HG03060 (cell line): ENCODE results near the gene HMBS.
"Not testable (repeated sequence)": the region's sequence is repeated elsewhere in the genome, so short reads cannot be mapped to it uniquely, and the experiment has no call there.

Source experiments
- ATAC-seq: cut with Tn5 transposase; IDR thresholded peaks from one replicate; pipeline ENCODE4 v1.9.1; 2021; ENCODE audit warnings: low read depth, moderate number of reproducible peaks; ENCODE audit not compliant: unreplicated experiment

HMBS gene

DNA sequence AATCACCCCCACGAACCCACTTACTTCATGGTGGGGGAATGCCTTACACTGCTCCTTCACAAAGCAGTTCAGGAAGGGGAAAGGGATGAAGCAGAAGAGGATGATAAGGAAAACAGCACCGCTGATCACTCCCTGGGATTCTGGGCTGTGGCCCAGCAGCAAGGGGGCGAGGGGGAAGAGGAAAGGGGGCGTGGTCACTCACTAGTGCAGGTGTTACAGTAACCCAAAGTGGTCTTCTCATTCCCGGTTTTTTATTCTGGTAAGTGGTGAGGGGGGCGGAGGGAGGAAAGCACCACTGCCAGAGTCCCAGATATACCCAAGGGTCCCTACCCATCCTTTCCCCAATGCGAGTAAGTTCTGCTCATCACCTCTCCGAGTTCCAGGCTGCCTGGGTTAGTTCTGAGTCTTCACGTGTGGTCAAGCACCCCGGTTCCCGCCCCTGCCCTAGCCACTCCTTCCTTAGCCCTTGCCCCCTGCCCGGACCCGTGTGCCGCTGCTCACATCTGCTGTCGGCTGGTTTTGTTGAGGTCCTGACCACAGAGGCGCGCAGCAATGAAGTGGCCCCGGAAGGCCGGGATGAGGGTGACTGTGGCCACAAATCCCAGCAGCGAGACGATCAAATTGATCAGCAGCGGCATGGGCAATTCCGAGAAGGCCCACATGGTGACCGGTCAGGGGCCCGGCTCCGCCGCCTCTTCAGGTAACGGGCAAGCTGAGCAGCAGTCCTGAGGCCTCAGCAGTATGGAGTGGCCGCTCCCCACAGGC lies 16.5 kb downstream of the HMBS start:
- no peak for ATAC-seq

DNA sequence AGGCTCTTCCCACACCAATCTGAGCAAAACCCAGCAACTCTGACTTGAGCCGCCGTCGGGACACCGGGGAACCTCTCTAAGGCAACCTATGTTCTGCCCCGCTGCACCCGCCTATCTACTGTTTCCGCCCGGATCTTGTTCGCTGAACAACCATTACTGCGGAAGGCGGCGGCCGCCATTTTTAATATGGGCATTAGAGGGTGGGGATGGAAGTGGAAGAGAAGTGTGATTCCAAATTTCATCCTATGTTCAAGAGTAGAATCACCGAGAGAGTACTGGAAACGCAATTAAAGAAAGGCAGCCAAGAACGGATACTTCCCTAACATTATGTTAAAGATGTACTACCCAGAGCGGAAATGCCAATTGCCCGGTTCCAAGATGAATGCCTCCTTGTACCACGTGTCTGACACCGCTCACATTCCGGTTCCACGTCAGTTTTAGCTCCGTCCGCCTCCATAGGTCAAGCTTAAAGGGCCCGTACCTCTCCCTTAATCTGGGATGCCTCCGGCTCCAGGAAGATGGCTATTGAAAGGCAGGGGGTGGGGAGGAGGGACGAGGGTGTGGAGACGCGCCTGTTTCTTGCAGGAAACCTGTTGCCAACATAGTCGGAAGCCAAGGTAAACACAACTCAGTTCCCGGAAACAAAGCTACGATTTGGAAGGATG lies 17.2 kb downstream of the HMBS start, which contains the start of gene DPAGT1:
DPAGT1 (minus strand) TSS at position 95 of the 665 bp plus-strand sequence. CDS start 198 bp downstream, outside the sequence.
- ATAC-seq = peak; percentile 60

DNA sequence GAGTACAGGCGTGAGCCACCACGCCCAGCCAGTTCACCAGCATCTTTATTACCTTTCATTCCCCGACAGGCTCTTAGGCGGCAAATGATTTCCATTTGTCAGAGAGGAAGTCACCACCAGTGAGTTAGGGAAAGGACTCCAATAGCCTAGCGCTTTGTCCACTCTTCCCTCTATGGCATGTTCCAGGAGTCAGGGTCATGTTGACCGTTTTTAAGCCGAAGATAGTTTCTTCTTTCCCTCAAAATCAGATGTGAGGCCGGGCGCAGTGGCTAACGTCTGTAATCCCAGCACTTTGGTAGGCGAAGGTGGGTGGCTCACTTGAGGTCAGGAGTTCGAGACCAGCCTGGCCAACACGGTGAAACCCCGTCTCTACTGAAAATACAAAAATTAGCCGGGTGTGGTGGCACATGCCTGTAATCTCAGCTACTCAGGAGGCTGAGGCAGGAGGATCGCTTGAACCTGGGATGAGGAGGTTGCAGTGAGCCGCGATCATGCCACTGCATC lies 18.5 kb downstream of the HMBS start:
- ATAC-seq = not testable (repeated sequence)

DNA sequence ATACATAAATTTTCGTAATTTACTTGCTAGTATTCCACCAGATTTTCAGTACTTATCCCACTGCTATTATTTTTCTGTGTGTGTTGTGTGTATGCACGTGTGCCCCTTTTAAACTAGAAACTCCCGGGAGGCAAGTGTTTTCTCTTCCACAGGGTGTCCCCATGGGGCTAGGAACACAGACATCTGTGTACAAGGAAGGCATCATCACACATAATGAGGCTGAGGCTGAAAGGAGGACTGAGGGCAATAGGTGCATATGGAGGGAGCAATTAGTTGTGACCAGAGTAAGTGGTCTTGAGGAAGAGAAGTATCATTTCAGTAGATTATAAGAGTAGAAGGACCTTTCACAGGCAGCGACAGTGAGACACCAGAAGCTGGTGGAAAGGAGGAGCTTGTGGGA lies 19.1 kb downstream of the HMBS start:
- no peak for ATAC-seq

DNA sequence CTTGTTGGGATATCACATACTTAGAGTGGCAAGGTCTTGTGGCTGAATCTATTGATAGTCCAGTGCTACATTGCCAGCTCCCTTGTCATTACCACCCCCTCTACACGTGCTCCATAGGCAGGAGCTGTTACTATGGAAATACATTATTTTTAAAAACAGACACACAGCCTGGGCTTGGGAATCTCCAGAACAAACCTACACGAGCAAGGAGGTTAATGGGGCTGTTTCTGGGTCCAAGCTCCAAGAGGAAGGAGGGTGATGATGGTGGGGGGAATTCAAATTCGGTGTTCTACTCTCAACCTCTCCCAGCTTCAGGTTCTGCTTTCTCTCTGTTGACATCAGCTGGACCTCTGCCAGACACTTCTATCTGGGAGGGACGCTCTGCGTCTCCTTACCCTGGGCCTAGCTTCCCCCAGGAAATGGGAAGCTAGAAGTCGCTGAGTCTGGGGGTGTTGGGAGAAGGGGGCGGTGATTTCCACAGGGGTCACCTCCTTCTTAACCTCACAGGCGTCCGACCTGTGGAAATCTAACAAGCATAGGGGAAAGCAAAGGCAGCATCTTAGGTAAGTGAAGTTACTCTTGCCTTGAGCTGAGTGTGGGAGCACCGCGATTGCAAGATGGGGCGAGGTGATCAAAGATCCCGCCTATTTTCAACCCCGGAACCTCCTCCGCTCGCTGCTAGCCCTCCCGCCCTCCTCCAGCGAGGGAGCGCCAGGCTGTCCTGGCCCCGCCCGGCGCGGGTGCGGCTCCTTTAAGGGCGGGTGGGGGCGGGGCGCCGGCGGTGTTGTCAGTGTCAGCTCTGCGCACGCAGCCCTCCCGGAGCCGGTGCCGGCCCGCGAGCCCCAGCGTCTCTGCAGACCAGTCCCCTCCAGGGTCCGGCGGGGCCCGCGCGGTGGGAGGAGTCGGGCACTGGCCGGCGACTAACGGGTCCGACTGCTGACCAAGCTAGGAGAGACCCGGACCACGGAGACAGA lies 22.2 kb downstream of the HMBS start, which contains the start of gene C2CD2L:
C2CD2L (plus strand) TSS at position 781 of the 974 bp plus-strand sequence. CDS start 398 bp downstream, outside the sequence.
- peak; percentile 40 for ATAC-seq

DNA sequence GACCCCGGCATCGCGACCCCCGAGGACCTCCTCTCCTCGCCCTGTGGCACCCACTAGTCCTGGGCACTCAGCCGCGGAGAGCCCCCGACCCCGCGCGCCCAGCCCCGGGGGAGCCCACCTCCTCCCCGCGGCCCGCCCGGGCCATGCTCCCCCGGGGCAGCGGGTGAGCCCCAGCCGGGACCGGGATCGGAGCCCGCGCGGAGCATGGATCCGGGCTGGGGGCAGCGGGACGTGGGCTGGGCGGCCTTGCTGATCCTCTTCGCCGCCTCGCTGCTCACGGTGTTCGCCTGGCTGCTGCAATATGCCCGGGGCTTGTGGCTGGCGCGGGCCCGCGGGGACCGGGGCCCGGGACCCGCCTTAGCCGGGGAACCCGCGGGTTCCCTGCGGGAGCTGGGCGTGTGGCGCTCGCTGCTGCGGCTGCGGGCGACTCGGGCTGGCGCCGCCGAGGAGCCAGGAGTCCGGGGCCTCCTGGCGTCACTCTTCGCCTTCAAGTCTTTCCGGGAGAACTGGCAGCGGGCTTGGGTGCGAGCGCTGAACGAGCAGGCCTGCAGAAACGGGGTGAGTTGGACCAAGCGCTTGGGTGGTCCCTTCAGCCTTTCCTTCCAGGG lies 23.0 kb downstream of the HMBS start:
- ATAC-seq = no peak

DNA sequence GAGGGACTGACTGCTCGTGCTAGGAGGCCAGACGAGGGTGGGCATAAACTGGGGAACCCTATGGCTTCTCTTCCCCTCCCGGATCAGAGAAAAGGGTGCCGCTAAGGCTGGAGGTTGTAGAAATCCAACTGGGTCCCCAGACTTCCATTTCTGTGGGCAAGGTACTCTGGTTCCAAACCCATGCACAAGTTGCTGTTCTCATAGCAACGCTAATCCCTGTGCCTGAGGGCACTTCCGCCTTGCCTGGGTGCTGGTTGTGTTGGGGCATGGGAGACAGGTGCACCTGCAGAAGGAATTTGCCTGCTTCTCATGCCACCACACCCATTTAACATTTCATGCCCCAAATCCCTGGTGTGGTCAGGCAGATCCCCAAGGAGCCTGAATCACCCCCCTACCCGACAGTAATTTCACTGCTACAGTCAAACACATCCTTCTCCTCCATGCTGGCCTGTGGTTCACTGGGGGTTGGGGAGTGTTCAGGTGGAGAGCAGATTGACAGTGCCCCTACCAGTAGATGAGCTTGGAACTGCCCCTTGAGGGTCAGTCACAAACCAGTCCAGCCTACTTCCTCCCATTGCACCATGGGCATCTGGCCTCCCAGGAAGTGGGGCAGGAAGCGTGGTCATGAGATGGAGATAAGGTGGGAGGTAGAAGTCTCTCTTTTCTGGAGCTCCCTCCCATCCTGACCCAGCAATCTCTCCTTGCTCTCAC lies 23.6 kb downstream of the HMBS start:
- no peak for ATAC-seq

DNA sequence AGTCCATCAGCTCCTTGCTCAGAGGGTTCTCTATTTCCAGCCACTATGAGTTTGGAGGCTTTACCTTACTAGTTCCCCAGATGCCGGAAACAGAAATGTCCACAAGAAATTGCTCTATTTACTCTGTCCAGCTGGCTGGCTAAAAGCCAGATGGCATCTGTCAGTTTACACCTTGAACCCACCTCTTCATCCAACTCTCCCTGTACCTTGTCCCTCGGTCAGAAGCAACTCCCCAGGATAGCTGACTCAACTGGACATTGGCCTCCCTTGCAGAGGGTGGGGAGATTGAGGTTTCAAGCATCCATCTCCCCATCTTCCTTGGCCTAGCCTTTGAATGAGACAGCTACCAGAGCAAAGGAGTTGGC lies 24.2 kb downstream of the HMBS start:
- no peak for ATAC-seq

DNA sequence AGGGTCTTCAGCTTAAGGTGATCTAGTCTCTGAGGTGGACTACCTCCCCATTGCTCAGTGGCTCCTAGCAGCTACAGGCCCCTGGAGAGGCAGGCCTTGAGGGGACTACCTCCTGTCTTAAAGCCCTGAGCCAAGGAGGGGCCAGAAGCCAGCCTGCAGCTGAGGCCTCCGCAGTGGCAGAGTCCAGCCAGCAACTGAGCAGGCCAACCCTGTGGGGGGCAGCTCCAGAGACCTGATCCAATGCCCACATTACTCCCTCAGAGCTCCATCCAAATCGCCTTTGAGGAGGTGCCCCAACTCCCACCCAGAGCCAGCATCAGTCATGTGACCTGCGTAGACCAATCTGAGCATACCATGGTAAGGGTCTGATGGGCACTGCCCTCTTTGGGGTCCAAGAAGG lies 25.2 kb downstream of the HMBS start:
- no peak for ATAC-seq

DNA sequence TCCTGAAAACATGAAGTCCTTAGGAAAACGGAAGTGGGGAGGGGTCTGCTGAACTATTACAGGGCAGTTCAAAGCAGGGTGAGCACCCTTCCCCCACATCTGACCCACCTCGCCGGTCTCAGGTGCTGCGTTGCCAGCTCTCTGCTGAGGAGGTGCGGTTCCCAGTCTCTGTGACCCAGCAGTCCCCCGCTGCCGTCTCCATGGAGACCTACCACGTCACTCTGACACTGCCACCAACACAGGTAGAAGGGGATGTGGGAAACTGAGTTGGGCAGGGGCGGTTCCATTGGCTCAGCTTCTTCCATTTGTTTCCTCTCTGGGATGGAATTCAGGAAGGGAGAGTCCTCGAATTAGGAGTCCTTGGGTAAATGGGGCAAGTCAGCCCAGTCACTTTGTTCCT lies 25.8 kb downstream of the HMBS start:
- ATAC-seq = no peak

DNA sequence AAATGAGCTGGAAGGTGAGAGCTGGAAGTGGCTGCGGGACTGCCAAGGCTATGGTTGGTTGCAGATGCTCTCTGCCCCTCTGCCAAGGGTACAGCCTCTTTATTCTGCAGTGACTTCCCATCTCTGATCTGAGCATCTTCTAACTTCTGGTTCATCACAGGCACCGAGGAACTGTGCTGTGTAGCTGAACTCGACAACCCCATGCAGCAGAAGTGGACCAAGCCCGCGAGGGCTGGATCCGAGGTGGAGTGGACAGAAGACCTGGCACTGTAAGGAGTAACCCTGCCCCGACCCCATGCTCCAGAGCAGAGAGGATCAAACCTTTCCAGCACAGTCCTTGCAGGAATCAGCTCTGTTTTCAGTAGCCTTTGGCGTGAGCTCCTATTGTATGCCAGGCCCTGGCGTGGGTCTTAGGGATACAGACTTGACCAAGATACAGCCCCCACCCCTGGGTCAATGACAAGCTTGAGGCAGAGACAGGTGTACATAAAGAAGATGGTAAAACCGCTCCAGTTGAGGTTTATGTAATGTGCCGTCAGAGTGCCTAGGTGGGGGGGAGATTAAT lies 26.8 kb downstream of the HMBS start:
- no peak for ATAC-seq

DNA sequence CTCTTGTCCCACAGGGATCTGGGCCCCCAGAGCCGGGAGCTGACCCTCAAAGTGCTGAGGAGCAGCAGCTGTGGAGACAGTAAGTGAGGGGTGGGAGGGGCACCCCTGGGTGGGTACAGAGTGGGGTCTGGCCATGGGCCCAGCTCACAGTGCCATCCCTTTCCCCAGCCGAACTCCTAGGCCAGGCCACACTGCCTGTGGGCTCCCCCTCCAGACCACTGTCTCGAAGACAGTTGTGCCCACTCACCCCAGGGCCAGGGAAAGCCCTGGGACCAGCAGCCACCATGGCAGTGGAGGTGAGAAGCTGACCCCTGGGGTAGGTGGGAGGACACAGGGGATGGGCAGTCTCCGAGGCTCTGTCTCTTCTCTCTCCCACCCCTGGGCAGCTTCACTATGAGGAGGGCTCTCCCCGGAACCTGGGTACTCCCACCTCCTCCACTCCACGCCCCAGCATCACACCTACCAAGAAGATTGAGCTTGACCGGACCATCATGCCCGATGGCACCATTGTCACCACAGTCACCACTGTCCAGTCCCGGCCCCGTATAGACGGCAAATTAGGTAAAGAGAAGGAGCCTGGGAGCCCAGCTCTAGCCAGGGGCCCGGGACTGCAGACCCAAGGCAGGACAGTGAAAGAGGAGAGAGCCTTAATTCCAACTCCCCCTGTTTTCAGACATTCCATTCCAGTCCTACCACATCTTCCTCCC lies 27.8 kb downstream of the HMBS start:
- ATAC-seq = no peak

DNA sequence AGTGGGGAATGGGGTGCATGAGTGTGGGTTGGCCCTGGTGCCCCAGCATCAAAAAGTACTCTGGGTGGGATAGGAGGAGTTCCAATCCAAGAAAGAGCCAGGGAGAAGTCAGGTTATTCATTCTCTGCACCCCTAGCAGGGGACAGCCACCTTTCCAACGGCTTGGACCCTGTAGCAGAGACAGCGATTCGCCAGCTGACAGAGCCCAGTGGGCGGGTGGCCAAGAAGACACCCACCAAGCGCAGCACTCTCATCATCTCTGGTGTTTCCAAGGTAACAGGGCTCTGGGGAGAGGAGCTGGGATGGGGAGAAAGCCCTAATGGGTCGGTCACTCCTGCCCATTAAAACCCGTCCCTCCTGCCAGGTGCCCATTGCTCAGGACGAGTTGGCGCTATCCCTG lies 29.0 kb downstream of the HMBS start:
- ATAC-seq = no peak

DNA sequence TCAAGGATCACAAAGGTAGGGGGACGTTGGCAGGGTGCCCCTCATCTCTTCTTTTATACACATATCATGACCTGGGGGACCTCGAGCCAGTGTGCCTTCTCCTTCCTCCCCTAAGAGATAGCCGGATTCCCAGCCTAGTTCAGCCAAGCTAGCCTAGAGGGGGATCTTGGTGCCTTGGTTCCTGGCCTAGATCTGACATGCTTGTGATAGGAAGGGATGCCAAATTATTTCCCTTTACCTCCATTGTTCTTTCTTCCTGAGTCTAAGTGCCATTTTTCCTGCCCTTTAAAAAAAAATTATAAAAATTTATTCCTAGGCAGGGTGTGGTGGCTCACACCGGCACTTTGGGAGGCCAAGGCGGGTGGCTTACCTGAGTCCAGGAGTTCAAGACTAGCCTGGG lies 29.7 kb downstream of the HMBS start:
- no peak for ATAC-seq

DNA sequence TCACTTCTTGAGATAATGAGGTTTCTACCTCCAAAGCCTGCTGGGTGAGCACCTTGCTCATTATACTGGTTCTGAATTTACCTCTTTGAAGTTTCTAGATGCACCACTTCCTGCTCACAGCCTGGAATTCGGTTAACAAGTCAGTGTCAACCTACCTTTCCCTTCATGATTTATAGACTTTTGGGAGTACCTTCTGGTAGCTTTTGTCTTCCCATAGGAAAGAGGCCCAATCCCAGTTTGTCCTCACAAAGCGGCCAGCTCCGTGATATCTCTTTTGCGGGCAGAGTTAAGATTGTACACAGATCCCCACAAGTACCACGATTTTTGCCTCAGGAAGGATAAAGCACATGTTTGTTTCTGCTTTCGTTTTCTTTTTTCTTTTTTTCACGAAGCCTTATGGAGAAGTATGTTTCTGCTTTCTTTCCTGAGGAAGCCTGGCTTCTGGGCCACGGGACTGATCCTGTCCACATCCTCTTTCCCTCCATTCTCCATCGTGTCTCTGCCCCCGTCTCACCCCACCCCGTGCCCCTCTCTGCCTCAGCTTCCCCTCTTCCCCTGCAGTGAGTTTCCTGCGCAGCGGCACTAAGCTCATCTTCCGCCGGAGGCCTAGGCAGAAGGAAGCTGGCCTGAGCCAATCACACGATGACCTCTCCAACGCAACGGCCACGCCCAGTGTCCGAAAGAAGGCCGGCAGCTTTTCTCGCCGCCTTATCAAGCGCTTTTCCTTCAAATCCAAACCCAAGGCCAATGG lies 31.0 kb downstream of the HMBS start:
- no peak for ATAC-seq

DNA sequence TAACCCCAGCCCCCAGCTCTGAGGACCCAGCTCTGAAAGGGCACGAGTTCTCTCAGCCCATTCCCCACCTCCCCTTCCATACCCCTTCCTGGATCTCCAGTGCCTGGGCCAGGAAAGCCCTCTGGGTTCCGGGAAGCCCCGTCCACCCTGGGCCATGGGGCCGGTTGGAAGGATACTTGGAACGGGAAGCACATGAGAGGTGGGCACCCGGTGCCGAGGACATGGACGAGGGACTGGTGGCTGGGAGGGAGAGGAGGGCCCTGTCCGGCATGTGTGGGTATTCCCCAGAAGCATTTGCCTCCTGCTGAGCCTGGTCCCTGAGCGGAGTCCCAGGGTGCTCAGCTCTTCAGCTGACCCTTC lies 31.5 kb downstream of the HMBS start:
- ATAC-seq = no peak

DNA sequence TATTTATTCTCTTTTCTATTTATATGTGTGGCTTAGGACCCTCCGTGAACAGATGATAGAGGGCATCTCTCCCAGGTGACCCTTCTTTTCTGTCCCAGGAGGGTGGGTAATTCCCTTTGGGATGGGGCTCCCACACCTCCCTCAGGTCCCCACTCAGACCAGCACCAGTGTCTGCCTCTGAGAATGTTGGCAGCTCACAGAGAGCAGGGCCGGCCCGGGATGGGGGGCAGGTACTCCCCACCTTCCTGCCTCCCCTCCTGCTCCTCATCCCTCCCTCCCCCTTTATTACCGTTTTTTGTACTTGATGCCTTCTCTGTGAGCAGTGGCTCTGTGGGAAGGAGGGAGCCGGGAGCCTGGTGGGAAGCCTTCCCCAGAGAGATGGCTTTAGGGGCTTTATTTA lies 31.9 kb downstream of the HMBS start:
- ATAC-seq = no peak
